Fibroblast of lung (primary cell): ENCODE data around the gene CCNK.

Experiments used
- EZH2 ChIP-seq: IDR thresholded peaks from 2 replicates; pipeline ENCODE4 v1.5.1; 2012; ENCODE audit warnings: low read length, control low read depth, mild to moderate bottlenecking; ENCODE audit errors: missing control alignments
- TF ChIP-seq, protein P1 (sequence below), 2 donors: IDR thresholded peaks in 1 of 2; conservative IDR thresholded peaks in 1 of 2; 1 replicate in 1 of 2; 2 replicates in 1 of 2; pipeline ENCODE4 v1.5.1; 2011 to 2012; ENCODE audit warnings: low read length in 2 of 2, control low read depth in 1 of 2, inconsistent platforms in 1 of 2, low read depth in 1 of 2, mild to moderate bottlenecking in 1 of 2

DNA sequence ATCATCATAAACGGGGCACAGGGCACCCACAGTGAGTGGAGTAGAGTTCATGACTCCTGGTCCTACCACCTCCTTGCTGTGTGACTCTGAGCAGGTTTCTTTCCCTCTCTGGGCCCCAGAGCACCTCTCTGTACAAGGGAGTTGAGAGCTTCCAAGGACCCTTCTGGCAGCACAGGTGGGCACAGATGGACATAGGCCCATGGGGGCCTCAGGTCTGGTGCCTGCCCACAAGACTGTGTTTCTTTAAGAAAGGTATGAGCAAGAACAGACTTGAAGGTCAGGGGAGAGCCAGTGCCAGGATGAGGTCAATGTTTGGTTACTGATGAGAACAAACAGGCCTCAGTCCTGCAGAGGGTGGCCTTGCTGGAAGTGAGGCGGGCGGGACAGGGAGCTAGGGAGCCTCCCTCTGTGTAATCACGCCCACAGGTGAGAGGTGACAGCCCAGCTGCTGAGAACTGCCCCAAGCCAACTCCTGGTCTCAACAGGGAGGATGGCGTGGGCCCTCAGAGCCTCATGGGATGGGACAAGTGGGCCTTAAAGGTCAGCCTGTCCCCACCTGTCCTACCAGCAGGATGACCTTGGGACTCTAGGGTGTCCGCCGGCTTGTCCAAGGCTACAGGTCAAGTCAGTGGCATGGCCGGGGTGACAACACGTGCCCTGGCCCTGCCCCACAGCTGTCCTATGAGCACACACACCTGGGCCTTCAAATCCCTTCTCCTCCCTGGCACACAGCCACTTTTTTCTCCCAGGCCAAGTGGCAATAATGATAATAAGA, 73.7 kb downstream of the CCNK start:
- TF ChIP-seq, protein P1, sequence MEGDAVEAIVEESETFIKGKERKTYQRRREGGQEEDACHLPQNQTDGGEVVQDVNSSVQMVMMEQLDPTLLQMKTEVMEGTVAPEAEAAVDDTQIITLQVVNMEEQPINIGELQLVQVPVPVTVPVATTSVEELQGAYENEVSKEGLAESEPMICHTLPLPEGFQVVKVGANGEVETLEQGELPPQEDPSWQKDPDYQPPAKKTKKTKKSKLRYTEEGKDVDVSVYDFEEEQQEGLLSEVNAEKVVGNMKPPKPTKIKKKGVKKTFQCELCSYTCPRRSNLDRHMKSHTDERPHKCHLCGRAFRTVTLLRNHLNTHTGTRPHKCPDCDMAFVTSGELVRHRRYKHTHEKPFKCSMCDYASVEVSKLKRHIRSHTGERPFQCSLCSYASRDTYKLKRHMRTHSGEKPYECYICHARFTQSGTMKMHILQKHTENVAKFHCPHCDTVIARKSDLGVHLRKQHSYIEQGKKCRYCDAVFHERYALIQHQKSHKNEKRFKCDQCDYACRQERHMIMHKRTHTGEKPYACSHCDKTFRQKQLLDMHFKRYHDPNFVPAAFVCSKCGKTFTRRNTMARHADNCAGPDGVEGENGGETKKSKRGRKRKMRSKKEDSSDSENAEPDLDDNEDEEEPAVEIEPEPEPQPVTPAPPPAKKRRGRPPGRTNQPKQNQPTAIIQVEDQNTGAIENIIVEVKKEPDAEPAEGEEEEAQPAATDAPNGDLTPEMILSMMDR (conservative IDR thresholded peaks at IDR 0.05 in 1 of 2, IDR thresholded peaks at IDR 0.05 in 1 of 2; ENCODE audit: low read depth in 1 of 2, low read length in 2 of 2): no peak
- TF ChIP-seq EZH2: no peak
